BJ (cell line): ENCODE results near the gene SULF2. TPM values are rescaled to one million over a fixed set of nuclear protein-coding genes. Genes with fewer than 3 reads are reported as not detected.

Source experiments
- CTCF ChIA-PET: fragments of 350-600 bp; formaldehyde crosslinking; extraction: SDS; loops from one replicate; lab custom pipeline; 2021; ENCODE audit warnings: antibody characterized with exemption, inconsistent platforms; lab: Yijun Ruan, JAX
- POLR2A ChIA-PET: fragments of 300-600 bp; sonication (Branson Sonifier 250); formaldehyde crosslinking; extraction: SDS; loops from one replicate; lab custom pipeline; 2021; ENCODE audit warnings: antibody characterized with exemption; lab: Charles Lee
- DNase-seq: peaks from one replicate; pipeline ENCODE4 v3.0.0-alpha.2; 2011; ENCODE audit warnings: low read depth
- H3K27me3 ChIP-seq: 2 replicates; pipeline ENCODE4 v1.6.0; 2011; ENCODE audit warnings: low read length; ENCODE audit not compliant: control insufficient read depth, insufficient read depth
- H3K36me3 ChIP-seq: 2 replicates; pipeline ENCODE4 v1.5.1; 2011; ENCODE audit warnings: low read length; ENCODE audit not compliant: control insufficient read depth, insufficient read depth
- H3K4me3 ChIP-seq: 2 replicates; pipeline ENCODE4 v1.5.1; 2011; ENCODE audit warnings: low read depth, mild to moderate bottlenecking, control low read depth, low read length
- CTCF ChIP-seq: IDR thresholded peaks from 2 replicates; pipeline ENCODE4 v1.5.1; 2011; ENCODE audit warnings: low read depth, mild to moderate bottlenecking, control low read depth, inconsistent platforms, low read length, moderate library complexity; ENCODE audit not compliant: insufficient read depth
- polyA plus RNA-seq: library from polyadenylated mRNA; depleted of rRNA; stranded (reverse); fragments of >200 nt; gene quantifications from 2 replicates; pipeline ENCODE4 v1.2.3, GENCODE V29; 2011

SULF2 gene
- polyA plus RNA-seq, 1 experiment = 13.2 TPM

GRCh38 chr20:47764154-47764733 lies 21.0 kb downstream of the SULF2 start:
- DNase-seq = no peak
- H3K4me3 ChIP-seq = no peak overlapping the region
- H3K36me3 ChIP-seq = no peaks in the 10 kb centered on the region
- CTCF ChIA-PET = interaction anchor here (1.4 kb wide), 1 partner anchor 856 kb away, joined by 6 read pairs; no protein-coding TSS in a partner anchor
- TF ChIP-seq CTCF = no peak
- no peaks in the 10 kb centered on the region for H3K27me3 ChIP-seq
- POLR2A ChIA-PET = no interaction called here

- TF ChIP-seq CTCF = no peak
- DNase-seq = no peak
- POLR2A ChIA-PET = no interaction called here
- H3K4me3 ChIP-seq = no peak overlapping the region
- no peaks in the 10 kb centered on the region for H3K27me3 ChIP-seq
- H3K36me3 ChIP-seq = no peaks in the 10 kb centered on the region
- CTCF ChIA-PET = interaction anchor here (0.6 to 1.1 kb wide), 2 partner anchors 38 to 859 kb away, joined by 3 read pairs; no protein-coding TSS in a partner anchor
Observed at GRCh38 chr20:47762699-47763268, 22.5 kb downstream of the SULF2 start.

- DNase-seq = no peak
- no peak for TF ChIP-seq CTCF
- Histone ChIP-seq H3K4me3 (no peak overlapping the region), H3K27me3 (no peaks in the 10 kb centered on the region), H3K36me3 (no peaks in the 10 kb centered on the region)
- POLR2A ChIA-PET = no interaction called here
- CTCF ChIA-PET = interaction anchor here (1.1 to 1.2 kb wide), 2 partner anchors 17 to 32 kb away, joined by 3 read pairs; no protein-coding TSS in a partner anchor
Observed at GRCh38 chr20:47761482-47762047, 23.7 kb downstream of the SULF2 start.

GRCh38 chr20:47760686-47761481 lies 24.4 kb downstream of the SULF2 start:
- ChIA-PET POLR2A (no interaction called here), CTCF (interaction anchor here (1.0 to 1.2 kb wide), 5 partner anchors 12 to 860 kb away, joined by 3 to 5 read pairs (median 3); no protein-coding TSS in a partner anchor)
- Histone ChIP-seq H3K4me3 (no peak overlapping the region), H3K36me3 (no peaks in the 10 kb centered on the region), H3K27me3 (no peaks in the 10 kb centered on the region)
- TF ChIP-seq CTCF = no peak
- DNase-seq = no peak
